Gastrocnemius medialis (tissue), 4 donors: ENCODE data around the gene CHP2. TPM values are rescaled to one million over a fixed set of nuclear protein-coding genes. Genes with fewer than 3 reads are reported as not detected.

Experiments
- ATAC-seq, 2 donors: fragments of 150-250 bp; one replicate each; pipeline ENCODE4 v1.9.1; 2016
- DNase-seq, 2 donors: peaks; one replicate each; pipeline ENCODE4 v3.0.0-alpha.2; 2019
- H3K27ac ChIP-seq, 4 donors: fragments of 200-600 bp; sonication (generic); 1 replicate in 1 of 4; 2 replicates in 3 of 4; pipeline ENCODE4 v1.5.1; 2016 to 2018; ENCODE audit warnings: mild to moderate bottlenecking in 2 of 4, moderate library complexity in 1 of 4
- H3K27me3 ChIP-seq, 3 donors: fragments of 200-600 bp; sonication (generic) in 2 of 3; 1 replicate in 1 of 3; 2 replicates in 2 of 3; pipeline versions ENCODE4 v1.5.1 to v1.6.0; 2016 to 2019; ENCODE audit warnings: mild to moderate bottlenecking in 1 of 3, moderate library complexity in 1 of 3
- H3K36me3 ChIP-seq, 2 donors: fragments of 200-600 bp; sonication (generic) in 1 of 2; one replicate each; pipeline ENCODE4 v1.5.1; 2017 to 2018
- H3K4me1 ChIP-seq, 2 donors: fragments of 200-600 bp; sonication (generic) in 1 of 2; one replicate each; pipeline ENCODE4 v1.5.1; 2016 to 2017; ENCODE audit warnings: mild to moderate bottlenecking in 2 of 2
- H3K4me3 ChIP-seq, 4 donors: fragments of 200-600 bp; sonication (generic) in 3 of 4; 1 replicate in 1 of 4; 2 replicates in 3 of 4; pipeline ENCODE4 v1.5.1; 2016 to 2019; ENCODE audit warnings: mild to moderate bottlenecking in 2 of 4
- H3K9me3 ChIP-seq, 3 donors: fragments of 200-600 bp; sonication (generic) in 2 of 3; 1 replicate in 1 of 3; 2 replicates in 2 of 3; pipeline ENCODE4 v1.5.1; 2016 to 2019
- POLR2A ChIP-seq, 2 donors: fragments of 450-650 bp; IDR thresholded peaks; one replicate each; pipeline ENCODE4 v1.6.1; 2017; ENCODE audit warnings: antibody characterized with exemption in 2 of 2, mild to moderate bottlenecking in 2 of 2, moderate library complexity in 2 of 2
- in situ Hi-C, 4 donors: fragments of 200-750 bp; cut with MboI; loops; one replicate each; pipeline versions ENCODE4 v1.15.0 to v1.8.0; 2017; ENCODE audit warnings: low sequenced_read_pairs in 4 of 4
- intact Hi-C: fragments of 100-400 bp; cut with DNase I; formaldehyde crosslinking; loops from one replicate; pipeline ENCODE4 v1.15.1; 2023; ENCODE audit warnings: low total_unique reads
- total RNA-seq, 4 donors: library from RNA; depleted of rRNA; stranded (reverse); fragments of >200 nt; gene quantifications; one replicate each; pipeline versions ENCODE4 v1.1.0 to v1.2.3, GENCODE V29; 2016
- TF ChIP-seq, protein P1 (sequence below), 5 experiments: fragments of 450-650 bp in 3 of 5; fragments of 200-600 bp in 2 of 5; sonication (generic) in 2 of 5; IDR thresholded peaks in 4 of 5; conservative IDR thresholded peaks in 1 of 5; 1 replicate in 4 of 5; 2 replicates in 1 of 5; pipeline ENCODE4 v1.5.1; 2016 to 2019; ENCODE audit warnings: antibody characterized with exemption in 5 of 5, mild to moderate bottlenecking in 3 of 5, moderate library complexity in 3 of 5

Gene CHP2
- total RNA-seq, 4 donors from 2014 or later: 0.56 TPM; not detected in 3

- intact Hi-C loops: no loop called here
- TF ChIP-seq, protein P1, sequence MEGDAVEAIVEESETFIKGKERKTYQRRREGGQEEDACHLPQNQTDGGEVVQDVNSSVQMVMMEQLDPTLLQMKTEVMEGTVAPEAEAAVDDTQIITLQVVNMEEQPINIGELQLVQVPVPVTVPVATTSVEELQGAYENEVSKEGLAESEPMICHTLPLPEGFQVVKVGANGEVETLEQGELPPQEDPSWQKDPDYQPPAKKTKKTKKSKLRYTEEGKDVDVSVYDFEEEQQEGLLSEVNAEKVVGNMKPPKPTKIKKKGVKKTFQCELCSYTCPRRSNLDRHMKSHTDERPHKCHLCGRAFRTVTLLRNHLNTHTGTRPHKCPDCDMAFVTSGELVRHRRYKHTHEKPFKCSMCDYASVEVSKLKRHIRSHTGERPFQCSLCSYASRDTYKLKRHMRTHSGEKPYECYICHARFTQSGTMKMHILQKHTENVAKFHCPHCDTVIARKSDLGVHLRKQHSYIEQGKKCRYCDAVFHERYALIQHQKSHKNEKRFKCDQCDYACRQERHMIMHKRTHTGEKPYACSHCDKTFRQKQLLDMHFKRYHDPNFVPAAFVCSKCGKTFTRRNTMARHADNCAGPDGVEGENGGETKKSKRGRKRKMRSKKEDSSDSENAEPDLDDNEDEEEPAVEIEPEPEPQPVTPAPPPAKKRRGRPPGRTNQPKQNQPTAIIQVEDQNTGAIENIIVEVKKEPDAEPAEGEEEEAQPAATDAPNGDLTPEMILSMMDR (IDR thresholded peaks at IDR 0.05 in 4 of 5, conservative IDR thresholded peaks at IDR 0.05 in 1 of 5): no peak
- no peak for TF ChIP-seq POLR2A (IDR thresholded peaks at IDR 0.05)
- no peak overlapping the region for H3K27ac ChIP-seq
- in situ Hi-C loops: no loop called here
- no peak for ATAC-seq
- H3K4me1 ChIP-seq: no peaks in the 10 kb centered on the region
- DNase-seq: no peak
- peaks cover 22 to 24% (median 24%) of the 10 kb centered on the region in 3 donors for H3K27me3 ChIP-seq
- H3K9me3 ChIP-seq: no peaks in the 10 kb centered on the region
- H3K4me3 ChIP-seq: peak overlapping the region in 1 of 4 donors; percentile 17
- no peaks in the 10 kb centered on the region for H3K36me3 ChIP-seq
These were observed 775 bp upstream of the CHP2 start for GRCh38 chr16:23753908-23754593.

- ATAC-seq (no peak), DNase-seq (no peak)
- Histone ChIP-seq H3K27me3 (peaks cover 22 to 24% (median 24%) of the 10 kb centered on the region in 3 donors), H3K27ac (no peak overlapping the region), H3K4me1 (no peaks in the 10 kb centered on the region), H3K4me3 (no peak overlapping the region), H3K36me3 (no peaks in the 10 kb centered on the region), H3K9me3 (no peaks in the 10 kb centered on the region)
- in situ Hi-C loops: no loop called here
- TF ChIP-seq, protein P1 (IDR thresholded peaks at IDR 0.05 in 4 of 5, conservative IDR thresholded peaks at IDR 0.05 in 1 of 5): no peak
- intact Hi-C loops: no loop called here
These were observed 621 bp downstream of the CHP2 start for GRCh38 chr16:23755484-23755809.

DNA sequence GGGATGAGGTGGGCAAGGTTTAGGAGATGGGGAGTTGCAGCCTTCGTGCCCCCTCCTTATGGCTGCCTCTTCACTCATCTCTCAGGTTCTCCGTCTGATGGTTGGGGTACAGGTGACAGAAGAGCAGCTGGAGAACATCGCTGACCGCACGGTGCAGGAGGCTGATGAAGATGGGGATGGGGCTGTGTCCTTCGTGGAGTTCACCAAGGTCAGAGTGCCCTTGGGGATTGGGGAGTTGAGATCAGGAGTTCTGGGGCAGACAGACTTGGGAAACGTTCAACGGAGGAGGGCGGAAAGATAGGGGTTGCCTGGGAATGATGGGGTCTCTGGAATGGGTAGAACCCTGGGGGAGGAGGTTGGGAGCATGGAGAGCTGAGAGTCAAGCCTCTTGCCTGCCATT, 2.3 kb downstream of the CHP2 start:
- intact Hi-C loops: no loop called here
- DNase-seq (no peak), ATAC-seq (no peak)
- peaks cover 22 to 24% (median 24%) of the 10 kb centered on the region in 3 donors for H3K27me3 ChIP-seq
- no peaks in the 10 kb centered on the region for H3K36me3 ChIP-seq
- no peaks in the 10 kb centered on the region for H3K4me1 ChIP-seq
- TF ChIP-seq, protein P1 (IDR thresholded peaks at IDR 0.05 in 4 of 5, conservative IDR thresholded peaks at IDR 0.05 in 1 of 5): no peak
- no peak for TF ChIP-seq POLR2A (IDR thresholded peaks at IDR 0.05)
- H3K27ac ChIP-seq: no peak overlapping the region
- H3K9me3 ChIP-seq: no peaks in the 10 kb centered on the region
- H3K4me3 ChIP-seq: no peak overlapping the region
- in situ Hi-C loops: no loop called here

- TF ChIP-seq, protein P1 (IDR thresholded peaks at IDR 0.05 in 4 of 5, conservative IDR thresholded peaks at IDR 0.05 in 1 of 5): no peak
- TF ChIP-seq POLR2A (IDR thresholded peaks at IDR 0.05): no peak
- in situ Hi-C loops: no loop called here
- Histone ChIP-seq H3K27me3 (peaks cover 22 to 24% (median 24%) of the 10 kb centered on the region in 3 donors), H3K4me3 (no peak overlapping the region), H3K4me1 (no peaks in the 10 kb centered on the region), H3K36me3 (no peaks in the 10 kb centered on the region), H3K27ac (no peak overlapping the region), H3K9me3 (no peaks in the 10 kb centered on the region)
- intact Hi-C loops: no loop called here
- DNase-seq (no peak), ATAC-seq (no peak)
These were observed 3.3 kb downstream of the CHP2 start for GRCh38 chr16:23757937-23758619.
